Stimulated activated CD4-positive, alpha-beta T cell treated with anti-CD3 and anti-CD28 coated beads, Interleukin-4, amount 100 ng/mL, for 4 hours (primary cell): ENCODE measurements around the gene SHKBP1.
A peak's percentile ranks its signal among the peaks of the same experiment; 100 is the strongest.
"Not testable (repeated sequence)": the region's sequence is repeated elsewhere in the genome, so short reads cannot be mapped to it uniquely, and the experiment has no call there.

ENCODE experiments used
- DNase-seq, 2 experiments: peaks; one replicate each; pipeline ENCODE4 v3.0.0-alpha.2; 2020

The SHKBP1 gene

GRCh38 chr19:40576585-40577451, at the start of gene SHKBP1:
TSS of gene SHKBP1 (plus strand) at chr19:40576873. CDS start at chr19:40576900, 27 bp downstream.
- peak; percentile 89 to 91 for DNase-seq

GRCh38 chr19:40528078-40528477, 48.6 kb upstream of the SHKBP1 start:
- DNase-seq, result no peak

GRCh38 chr19:40528533-40529092, 48.1 kb upstream of the SHKBP1 start:
- DNase-seq, result no peak

GRCh38 chr19:40529093-40529954, 47.3 kb upstream of the SHKBP1 start:
- peak; percentile 87 to 90 for DNase-seq

GRCh38 chr19:40530091-40530901, 46.4 kb upstream of the SHKBP1 start:
- peak in 1 of 2 experiments; percentile 29 for DNase-seq

- DNase-seq, result no peak
Measured at GRCh38 chr19:40533508-40533907, 43.2 kb upstream of the SHKBP1 start.

GRCh38 chr19:40534148-40534547, 42.5 kb upstream of the SHKBP1 start:
- DNase-seq, result no peak

GRCh38 chr19:40539070-40539469, 37.6 kb upstream of the SHKBP1 start:
- DNase-seq, result no peak

GRCh38 chr19:40542202-40542859, 34.3 kb upstream of the SHKBP1 start:
- DNase-seq, result no peak

GRCh38 chr19:40543029-40543597, 33.6 kb upstream of the SHKBP1 start:
- no peak for DNase-seq

- not testable (repeated sequence) for DNase-seq
Measured at GRCh38 chr19:40546153-40546841, 30.4 kb upstream of the SHKBP1 start.

GRCh38 chr19:40547190-40547589, 29.5 kb upstream of the SHKBP1 start:
- not testable (repeated sequence) for DNase-seq

GRCh38 chr19:40547836-40548235, 28.8 kb upstream of the SHKBP1 start:
- no peak for DNase-seq

GRCh38 chr19:40549007-40549708, 27.5 kb upstream of the SHKBP1 start:
- DNase-seq, result peak; percentile 73 to 74

- no peak for DNase-seq
Measured at GRCh38 chr19:40550951-40551350, 25.7 kb upstream of the SHKBP1 start.

GRCh38 chr19:40552848-40553247, 23.8 kb upstream of the SHKBP1 start:
- DNase-seq, result no peak

- DNase-seq, result no peak
Measured at GRCh38 chr19:40553885-40554857, 22.5 kb upstream of the SHKBP1 start.

- DNase-seq, result no peak
Measured at GRCh38 chr19:40555978-40556689, 20.5 kb upstream of the SHKBP1 start.
